GM23338 (cell line): ENCODE measurements around the gene TMIE. TPM values are rescaled to one million over a fixed set of nuclear protein-coding genes. Genes with fewer than 3 reads are reported as not detected.

Experiments
- ATAC-seq: fragments of 200-7000 bp; cut with Tn5 transposase; 3 replicates; pipeline ENCODE4 v1.9.1; 2020
- DNase-seq: peaks from one replicate; pipeline ENCODE4 v3.0.0-alpha.2; 2015; ENCODE audit warnings: low spot score
- H2AFZ ChIP-seq: fragments of 200-600 bp; sonication (generic); 2 replicates; pipeline ENCODE4 v1.8.0; 2016; ENCODE audit warnings: antibody characterized with exemption, mild to moderate bottlenecking, moderate library complexity
- H3F3A ChIP-seq: fragments of 200-600 bp; sonication (generic); replicated peaks from 2 replicates; pipeline ENCODE4 v1.8.0; 2017; ENCODE audit warnings: antibody characterized with exemption, mixed run types, low read depth
- H3K27ac ChIP-seq: fragments of 200-600 bp; sonication (generic); 2 replicates; pipeline ENCODE4 v1.6.1; 2016; ENCODE audit warnings: low read depth
- H3K27me3 ChIP-seq: fragments of 200-600 bp; sonication (generic); 2 replicates; pipeline ENCODE4 v1.8.0; 2016; ENCODE audit warnings: mild to moderate bottlenecking, mixed run types, moderate library complexity; ENCODE audit not compliant: insufficient read depth
- H3K36me3 ChIP-seq: fragments of 200-600 bp; sonication (generic); 2 replicates; pipeline ENCODE4 v1.8.0; 2016; ENCODE audit warnings: mild to moderate bottlenecking; ENCODE audit not compliant: insufficient read depth
- H3K4me1 ChIP-seq: fragments of 200-600 bp; sonication (generic); 2 replicates; pipeline ENCODE4 v1.8.0; 2016; ENCODE audit warnings: mild to moderate bottlenecking, moderate library complexity; ENCODE audit not compliant: insufficient read depth
- H3K4me2 ChIP-seq: fragments of 200-600 bp; sonication (generic); 2 replicates; pipeline ENCODE4 v1.7.1; 2017; ENCODE audit warnings: mixed run types
- H3K4me3 ChIP-seq: fragments of 200-600 bp; sonication (generic); 2 replicates; pipeline ENCODE4 v1.6.1; 2016; ENCODE audit warnings: mixed run types
- H3K79me2 ChIP-seq: fragments of 200-600 bp; sonication (generic); replicated peaks from 2 replicates; pipeline ENCODE4 v1.8.0; 2017; ENCODE audit warnings: mild to moderate bottlenecking; ENCODE audit not compliant: insufficient read depth
- H3K9me2 ChIP-seq: fragments of 200-600 bp; sonication (generic); 2 replicates; pipeline ENCODE4 v1.8.0; 2017; ENCODE audit not compliant: insufficient read depth
- H4K20me1 ChIP-seq: fragments of 200-600 bp; sonication (generic); replicated peaks from 2 replicates; pipeline ENCODE4 v1.8.0; 2017; ENCODE audit warnings: mild to moderate bottlenecking; ENCODE audit not compliant: insufficient read depth
- H3K27ac Mint-ChIP-seq: 2 replicates; pipeline ENCODE4 v1.8.0; 2020; ENCODE audit warnings: inconsistent platforms, mild to moderate bottlenecking, moderate library complexity, mixed read lengths
- H3K27me3 Mint-ChIP-seq: 3 replicates; pipeline ENCODE4 v1.8.0; 2022; ENCODE audit warnings: low read depth, mild to moderate bottlenecking, moderate library complexity, mixed read lengths, inconsistent platforms; ENCODE audit not compliant: insufficient read depth, poor library complexity
- H3K36me3 Mint-ChIP-seq: 3 replicates; pipeline ENCODE4 v1.8.0; 2021; ENCODE audit warnings: low read depth, mild to moderate bottlenecking, inconsistent platforms, moderate library complexity, mixed read lengths
- H3K4me1 Mint-ChIP-seq: 3 replicates; pipeline ENCODE4 v1.8.0; 2020; ENCODE audit warnings: mild to moderate bottlenecking, inconsistent platforms, mixed read lengths
- H3K4me3 Mint-ChIP-seq: 3 replicates; pipeline ENCODE4 v1.8.0; 2021; ENCODE audit warnings: moderate library complexity, mild to moderate bottlenecking, inconsistent platforms, mixed read lengths
- H3K9me3 Mint-ChIP-seq: 3 replicates; pipeline ENCODE4 v1.8.0; 2020; ENCODE audit warnings: moderate library complexity, mild to moderate bottlenecking, inconsistent platforms, mixed read lengths
- CREB1 ChIP-seq: fragments of 250-450 bp; sonication (Bioruptor Pico); IDR thresholded peaks from 2 replicates; pipeline ENCODE4 v1.5.0; 2020; ENCODE audit warnings: low read depth, mild to moderate bottlenecking, moderate library complexity
- CTCF ChIP-seq, 2 experiments: fragments of 200-600 bp in 1 of 2; sonication (generic) in 1 of 2; conservative IDR thresholded peaks; 2 replicates each; pipeline versions ENCODE4 v1.5.1 to v1.6.1; 2016 to 2017; ENCODE audit warnings: antibody characterized with exemption in 2 of 2, low read depth in 2 of 2, mild to moderate bottlenecking in 2 of 2, moderate library complexity in 1 of 2
- ETS1 ChIP-seq: IDR thresholded peaks from 2 replicates; pipeline ENCODE4 v1.6.1; 2016; ENCODE audit warnings: antibody characterized with exemption
- EZH2 ChIP-seq: fragments of 200-600 bp; sonication (generic); IDR thresholded peaks from one replicate; pipeline ENCODE4 v1.8.0; 2017; ENCODE audit warnings: antibody characterized with exemption, mild to moderate bottlenecking, low read depth; ENCODE audit not compliant: unreplicated experiment
- EZH2phosphoT487 ChIP-seq: fragments of 200-600 bp; sonication (generic); IDR thresholded peaks from one replicate; pipeline ENCODE4 v1.8.1; 2018; ENCODE audit warnings: antibody characterized with exemption; ENCODE audit not compliant: unreplicated experiment
- JUNB ChIP-seq: IDR thresholded peaks from one replicate; pipeline ENCODE4 v1.6.1; 2016; ENCODE audit warnings: antibody characterized with exemption; ENCODE audit not compliant: unreplicated experiment
- NANOG ChIP-seq: IDR thresholded peaks from 2 replicates; pipeline ENCODE4 v1.6.1; 2016; ENCODE audit warnings: antibody characterized with exemption, borderline replicate concordance
- POLR2AphosphoS5 ChIP-seq: IDR thresholded peaks from 2 replicates; pipeline ENCODE4 v1.6.1; 2016; ENCODE audit warnings: antibody characterized with exemption, low read depth
- STAT1 ChIP-seq: IDR thresholded peaks from one replicate; pipeline ENCODE4 v1.6.1; 2016; ENCODE audit warnings: antibody characterized with exemption; ENCODE audit not compliant: unreplicated experiment
- ZNF114 ChIP-seq: fragments of 250-450 bp; sonication (Bioruptor Pico); IDR thresholded peaks from 2 replicates; pipeline ENCODE4 v1.5.0; 2020; ENCODE audit warnings: mild to moderate bottlenecking, moderate library complexity
- ZNF331 ChIP-seq: fragments of 250-450 bp; sonication (Bioruptor Pico); IDR thresholded peaks from 2 replicates; pipeline ENCODE4 v1.5.0; 2020; ENCODE audit warnings: low read depth, mild to moderate bottlenecking, moderate library complexity
- ZNF462 ChIP-seq: fragments of 250-450 bp; sonication (Bioruptor Pico); IDR thresholded peaks from 2 replicates; pipeline ENCODE4 v1.5.0; 2020; ENCODE audit warnings: mild to moderate bottlenecking, moderate library complexity
- polyA plus RNA-seq: library from polyadenylated mRNA; unstranded; fragments of >200 nt; fragmentation: Nextera tagmentation; extraction: Ambion mirVana; gene quantifications from 2 replicates; pipeline ENCODE4 v1.2.1, GENCODE V29; 2016
- total RNA-seq: library from RNA; depleted of rRNA; stranded (reverse); fragments of >200 nt; shearing (Covaris generic); gene quantifications from 2 replicates; pipeline ENCODE4 v1.2.3, GENCODE V29; 2014

The TMIE gene
- total and polyA plus RNA-seq, 2 experiments from 2014 or later = 0.84 to 1.2 TPM

GRCh38 chr3:46666453-46666845, 34.7 kb upstream of the TMIE start:
- no peak overlapping the region for H3K4me3 Mint-ChIP-seq
- H3K36me3 ChIP-seq = no peaks in the 10 kb centered on the region
- peaks cover 16% of the 10 kb centered on the region for H3K4me1 ChIP-seq
- no peak overlapping the region for H3K4me3 ChIP-seq
- no peaks in the 10 kb centered on the region for H3K79me2 ChIP-seq
- no peaks in the 10 kb centered on the region for H3K9me3 Mint-ChIP-seq
- peaks cover 24% of the 10 kb centered on the region for H3K4me1 Mint-ChIP-seq
- H4K20me1 ChIP-seq = no peaks in the 10 kb centered on the region
- DNase-seq = no peak
- no peak overlapping the region for H2AFZ ChIP-seq
- no peak overlapping the region for H3K27ac ChIP-seq
- ATAC-seq = no peak
- H3K27ac Mint-ChIP-seq = no peak overlapping the region
- no peak for TF ChIP-seq ZNF114 (CRISPR knock-in tag)
- no peak for TF ChIP-seq CREB1 (CRISPR knock-in tag)
- no peaks in the 10 kb centered on the region for H3K27me3 ChIP-seq
- H3K9me2 ChIP-seq = no peaks in the 10 kb centered on the region
- peaks cover 28% of the 10 kb centered on the region for H3K27me3 Mint-ChIP-seq
- H3K4me2 ChIP-seq = no peak overlapping the region
- H3K36me3 Mint-ChIP-seq = no peaks in the 10 kb centered on the region
- 0 out of 2 replicates have a peak, but pooled peaks cover 4% of the 10 kb centered on the region for H3F3A ChIP-seq

- no peaks in the 10 kb centered on the region for H3K27me3 ChIP-seq
- Mint-ChIP-seq H3K27me3 (peaks cover 21% of the 10 kb centered on the region), H3K27ac (no peak overlapping the region), H3K36me3 (no peaks in the 10 kb centered on the region), H3K4me1 (peaks cover 17% of the 10 kb centered on the region), H3K9me3 (no peaks in the 10 kb centered on the region), H3K4me3 (no peak overlapping the region)
- H3K4me3 ChIP-seq = no peak overlapping the region
- no peaks in the 10 kb centered on the region for H3K36me3 ChIP-seq
- no peaks in the 10 kb centered on the region for H4K20me1 ChIP-seq
- no peaks in the 10 kb centered on the region for H3K9me2 ChIP-seq
- peaks cover 11% of the 10 kb centered on the region; the same call in 1 of the 2 replicates for H3K4me1 ChIP-seq
- no peak overlapping the region for H3K27ac ChIP-seq
- no peak overlapping the region for H3K4me2 ChIP-seq
- H3F3A ChIP-seq = 0 out of 2 replicates have a peak, but pooled peaks cover 4% of the 10 kb centered on the region
- H2AFZ ChIP-seq = no peak overlapping the region
- DNase-seq = no peak
- H3K79me2 ChIP-seq = no peaks in the 10 kb centered on the region
- no peak for ATAC-seq
- TF ChIP-seq EZH2phosphoT487 (no peak), CTCF (conservative IDR thresholded peaks at IDR 0.05; ENCODE audit: low read depth in 2 of 2) (no peak), ETS1 (no peak), POLR2AphosphoS5 (no peak), CREB1 (CRISPR knock-in tag) (no peak), EZH2 (no peak), NANOG (no peak), ZNF462 (CRISPR knock-in tag) (no peak), JUNB (no peak), ZNF114 (CRISPR knock-in tag) (no peak), ZNF331 (CRISPR knock-in tag) (no peak), STAT1 (no peak)
Observed at GRCh38 chr3:46667061-46667621, 34.1 kb upstream of the TMIE start.
